ENCODE results near the gene MINDY4.

GRCh38 chr7:30844483-30844874, 73.3 kb downstream of the MINDY4 start:
- no peak for TF ChIP-seq GATA2 (IDR thresholded peaks at IDR 0.05; ENCODE audit: low read depth, low read length)
- TF ChIP-seq GATA3 (IDR thresholded peaks at IDR 0.05; ENCODE audit: low read depth, low read length): no peak

All from SH-SY5Y (cell line).